Activated effector memory CD4-positive, alpha-beta T cell treated with anti-CD3 and anti-CD28 coated beads, Interleukin-2, amount 50 U/mL, for 16 hours (primary cell): ENCODE data around the gene ZMAT5.

ENCODE experiments used
- DNase-seq: peaks from one replicate; pipeline ENCODE4 v3.0.0-alpha.2; 2020

ZMAT5 gene

GRCh38 chr22:29766632-29767170 lies at the start of gene ZMAT5:
TSS of gene ZMAT5 (minus strand) at chr22:29767007. CDS start at chr22:29748544, 18,463 bp downstream.
- DNase-seq = peak; percentile 96

- no peak for DNase-seq
Observed at GRCh38 chr22:29816539-29816938, 49.7 kb upstream of the ZMAT5 start.

- DNase-seq = no peak
Observed at GRCh38 chr22:29816128-29816527, 49.3 kb upstream of the ZMAT5 start.

- DNase-seq = no peak
Observed at GRCh38 chr22:29815580-29815979, 48.8 kb upstream of the ZMAT5 start.

- DNase-seq = no peak
Observed at GRCh38 chr22:29814003-29814402, 47.2 kb upstream of the ZMAT5 start.

GRCh38 chr22:29813563-29813962 lies 46.8 kb upstream of the ZMAT5 start:
- no peak for DNase-seq

GRCh38 chr22:29813126-29813525 lies 46.3 kb upstream of the ZMAT5 start:
- DNase-seq = no peak

GRCh38 chr22:29811377-29811776 lies 44.6 kb upstream of the ZMAT5 start:
- DNase-seq = no peak

GRCh38 chr22:29810216-29810615 lies 43.4 kb upstream of the ZMAT5 start:
- no peak for DNase-seq

GRCh38 chr22:29806196-29806595 lies 39.4 kb upstream of the ZMAT5 start:
- DNase-seq = no peak

- DNase-seq = no peak
Observed at GRCh38 chr22:29804985-29805384, 38.2 kb upstream of the ZMAT5 start.

GRCh38 chr22:29803190-29803589 lies 36.4 kb upstream of the ZMAT5 start:
- DNase-seq = no peak

- DNase-seq = no peak
Observed at GRCh38 chr22:29801796-29802195, 35.0 kb upstream of the ZMAT5 start.

- no peak for DNase-seq
Observed at GRCh38 chr22:29801153-29801552, 34.3 kb upstream of the ZMAT5 start.

GRCh38 chr22:29799217-29799680 lies 32.4 kb upstream of the ZMAT5 start:
- no peak for DNase-seq

- no peak for DNase-seq
Observed at GRCh38 chr22:29798801-29799200, 32.0 kb upstream of the ZMAT5 start.

GRCh38 chr22:29798318-29798717 lies 31.5 kb upstream of the ZMAT5 start:
- no peak for DNase-seq

GRCh38 chr22:29797351-29797750 lies 30.5 kb upstream of the ZMAT5 start:
- DNase-seq = no peak

- no peak for DNase-seq
Observed at GRCh38 chr22:29795663-29796062, 28.9 kb upstream of the ZMAT5 start.

GRCh38 chr22:29793396-29793795 lies 26.6 kb upstream of the ZMAT5 start:
- no peak for DNase-seq

- DNase-seq = no peak
Observed at GRCh38 chr22:29790061-29790460, 23.3 kb upstream of the ZMAT5 start.

GRCh38 chr22:29788339-29789279 lies 21.8 kb upstream of the ZMAT5 start:
- no peak for DNase-seq

GRCh38 chr22:29787371-29787980 lies 20.7 kb upstream of the ZMAT5 start:
- DNase-seq = no peak

GRCh38 chr22:29786031-29786430 lies 19.2 kb upstream of the ZMAT5 start:
- DNase-seq = no peak
